Vagina (tissue), 2 donors: ENCODE measurements around the gene COX20.

ENCODE experiments used
- CTCF ChIP-seq, 3 experiments: fragments of 450-650 bp in 2 of 3; fragments of 200-600 bp in 1 of 3; sonication (generic) in 1 of 3; IDR thresholded peaks; one replicate each; pipeline ENCODE4 v1.5.1; 2017 to 2019; ENCODE audit warnings: antibody characterized with exemption in 3 of 3, mild to moderate bottlenecking in 2 of 3, moderate library complexity in 2 of 3
- POLR2AphosphoS5 ChIP-seq, 2 donors: sonication (generic); formaldehyde crosslinking; IDR thresholded peaks; one replicate each; pipeline ENCODE4 v1.9.0; 2017; ENCODE audit warnings: antibody characterized with exemption in 2 of 2, mild to moderate bottlenecking in 2 of 2, low read depth in 1 of 2; ENCODE audit not compliant: insufficient read depth in 1 of 2

GRCh38 chr1:244802041-244802440 is 33.4 kb upstream of the COX20 start:
- TF ChIP-seq CTCF (IDR thresholded peaks at IDR 0.05) (no peak), POLR2AphosphoS5 (IDR thresholded peaks at IDR 0.05; ENCODE audit: insufficient read depth in 1 of 2, low read depth in 1 of 2) (no peak)
